SK-N-DZ (cell line): ENCODE results near the gene DGLUCY.
"Not testable (repeated sequence)": the region's sequence is repeated elsewhere in the genome, so short reads cannot be mapped to it uniquely, and the experiment has no call there.

Source experiments
- DNase-seq: peaks from one replicate; pipeline ENCODE4 v3.0.0-alpha.2; 2015; ENCODE audit warnings: low spot score

DGLUCY gene

GRCh38 chr14:91207008-91207407 lies 93.1 kb downstream of the DGLUCY start:
- no peak for DNase-seq

GRCh38 chr14:91211017-91211416 lies 97.1 kb downstream of the DGLUCY start:
- no peak for DNase-seq

- no peak for DNase-seq
Observed at GRCh38 chr14:91214306-91214705, 100.4 kb downstream of the DGLUCY start.

GRCh38 chr14:91215381-91215780 lies 101.5 kb downstream of the DGLUCY start:
- no peak for DNase-seq

- DNase-seq, result no peak
Observed at GRCh38 chr14:91216731-91217226, 102.9 kb downstream of the DGLUCY start.

- DNase-seq, result no peak
Observed at GRCh38 chr14:91218014-91218413, 104.1 kb downstream of the DGLUCY start.

GRCh38 chr14:91219517-91220389 lies 105.9 kb downstream of the DGLUCY start:
- DNase-seq, result no peak

GRCh38 chr14:91220581-91221000 lies 106.7 kb downstream of the DGLUCY start:
- no peak for DNase-seq

- no peak for DNase-seq
Observed at GRCh38 chr14:91221270-91221669, 107.4 kb downstream of the DGLUCY start.

GRCh38 chr14:91223028-91223783 lies 109.3 kb downstream of the DGLUCY start:
- no peak for DNase-seq

GRCh38 chr14:91225025-91225424 lies 111.2 kb downstream of the DGLUCY start:
- DNase-seq, result no peak

- DNase-seq, result not testable (repeated sequence)
Observed at GRCh38 chr14:91226360-91226759, 112.5 kb downstream of the DGLUCY start.

GRCh38 chr14:91227183-91227628 lies 113.3 kb downstream of the DGLUCY start:
- no peak for DNase-seq

GRCh38 chr14:91228112-91229004 lies 114.5 kb downstream of the DGLUCY start:
- no peak for DNase-seq

- no peak for DNase-seq
Observed at GRCh38 chr14:91229005-91229382, 115.1 kb downstream of the DGLUCY start.

GRCh38 chr14:91229743-91230200 lies 115.9 kb downstream of the DGLUCY start:
- no peak for DNase-seq

GRCh38 chr14:91230397-91231035 lies 116.6 kb downstream of the DGLUCY start:
- DNase-seq, result no peak

- DNase-seq, result no peak
Observed at GRCh38 chr14:91231446-91231845, 117.6 kb downstream of the DGLUCY start.

- DNase-seq, result no peak
Observed at GRCh38 chr14:91232052-91232451, 118.2 kb downstream of the DGLUCY start.

GRCh38 chr14:91232603-91233002 lies 118.7 kb downstream of the DGLUCY start:
- no peak for DNase-seq
